H9 (cell line): ENCODE data around the gene SCNN1B. TPM values are rescaled to one million over a fixed set of nuclear protein-coding genes. Genes with fewer than 3 reads are reported as not detected.

Experiments
- DNase-seq: peaks from one replicate; pipeline ENCODE4 v3.0.0-alpha.2; 2017
- H2AFZ ChIP-seq: one replicate; pipeline ENCODE4 v1.6.1; 2013; ENCODE audit warnings: mild to moderate bottlenecking, low read length, control low read depth, moderate library complexity
- H2AK5ac ChIP-seq: 2 replicates; pipeline ENCODE4 v1.6.1; 2013; ENCODE audit warnings: low read length, control low read depth, mixed read lengths; ENCODE audit not compliant: insufficient read length
- H2BK120ac ChIP-seq: one replicate; pipeline ENCODE4 v1.6.1; 2013; ENCODE audit warnings: low read depth, mild to moderate bottlenecking, low read length, control low read depth, inconsistent platforms; ENCODE audit not compliant: poor library complexity, severe bottlenecking
- H2BK12ac ChIP-seq: 2 replicates; pipeline ENCODE4 v1.6.1; 2013; ENCODE audit warnings: low read length, control low read depth, mixed read lengths, low read depth; ENCODE audit not compliant: insufficient read length
- H2BK15ac ChIP-seq: 2 replicates; pipeline ENCODE4 v1.6.1; 2013; ENCODE audit warnings: low read depth, low read length, control low read depth
- H2BK20ac ChIP-seq: one replicate; pipeline ENCODE4 v1.6.1; 2013; ENCODE audit warnings: low read depth, mild to moderate bottlenecking, low read length, control low read depth, inconsistent platforms; ENCODE audit not compliant: poor library complexity, severe bottlenecking
- H2BK5ac ChIP-seq: 2 replicates; pipeline ENCODE4 v1.6.1; 2013; ENCODE audit warnings: low read length, control low read depth, mixed read lengths; ENCODE audit not compliant: insufficient read length
- H3K14ac ChIP-seq: 2 replicates; pipeline ENCODE4 v1.6.1; 2013; ENCODE audit warnings: low read length, control low read depth; ENCODE audit not compliant: insufficient read depth
- H3K18ac ChIP-seq: 2 replicates; pipeline ENCODE4 v1.6.1; 2013; ENCODE audit warnings: low read depth, mild to moderate bottlenecking, mixed read lengths, low read length, control low read depth; ENCODE audit not compliant: insufficient read length
- H3K23ac ChIP-seq: 2 replicates; pipeline ENCODE4 v1.6.1; 2013; ENCODE audit warnings: low read length, control low read depth, mixed read lengths, low read depth; ENCODE audit not compliant: insufficient read length
- H3K23me2 ChIP-seq: 2 replicates; pipeline ENCODE4 v1.6.1; 2013; ENCODE audit warnings: low read depth, mild to moderate bottlenecking, mixed read lengths, low read length, control low read depth; ENCODE audit not compliant: insufficient read length, poor library complexity, severe bottlenecking
- H3K27ac ChIP-seq: 2 replicates; pipeline ENCODE4 v1.5.1; 2013; ENCODE audit warnings: low read length, control low read depth, mixed read lengths, low read depth; ENCODE audit not compliant: insufficient read length
- H3K27me3 ChIP-seq: 2 replicates; pipeline ENCODE4 v1.6.1; 2013; ENCODE audit warnings: low read length, control low read depth, inconsistent platforms; ENCODE audit not compliant: insufficient read depth
- H3K4ac ChIP-seq: 2 replicates; pipeline ENCODE4 v1.6.1; 2013; ENCODE audit warnings: low read depth, mild to moderate bottlenecking, control low read depth, inconsistent platforms, low read length, moderate library complexity
- H3K4me1 ChIP-seq: 2 replicates; pipeline ENCODE4 v1.6.1; 2013; ENCODE audit warnings: low read length, control low read depth, inconsistent platforms; ENCODE audit not compliant: insufficient read depth
- H3K4me2 ChIP-seq: 2 replicates; pipeline ENCODE4 v1.6.1; 2013; ENCODE audit warnings: low read length, control low read depth, mixed read lengths; ENCODE audit not compliant: insufficient read length, insufficient read depth
- H3K56ac ChIP-seq: 2 replicates; pipeline ENCODE4 v1.6.1; 2013; ENCODE audit warnings: low read depth, mild to moderate bottlenecking, mixed read lengths, low read length, control low read depth; ENCODE audit not compliant: insufficient read length
- H3K79me1 ChIP-seq: 2 replicates; pipeline ENCODE4 v1.6.1; 2013; ENCODE audit warnings: low read depth, mild to moderate bottlenecking, moderate library complexity, low read length, control low read depth, inconsistent platforms; ENCODE audit not compliant: insufficient read depth, poor library complexity, severe bottlenecking
- H3K79me2 ChIP-seq: 2 replicates; pipeline ENCODE4 v1.6.1; 2013; ENCODE audit warnings: low read length, control low read depth, inconsistent platforms; ENCODE audit not compliant: insufficient read depth
- H3K9ac ChIP-seq: 2 replicates; pipeline ENCODE4 v1.6.1; 2013; ENCODE audit warnings: low read length, control low read depth, mixed read lengths; ENCODE audit not compliant: insufficient read length; ENCODE audit errors: extremely low read depth
- H3K9me3 ChIP-seq: one replicate; pipeline ENCODE4 v1.6.1; 2013; ENCODE audit warnings: low read depth, low read length, inconsistent platforms; ENCODE audit not compliant: control insufficient read depth
- H3T11ph ChIP-seq: one replicate; pipeline ENCODE4 v1.6.1; 2013; ENCODE audit warnings: mild to moderate bottlenecking, low read length, control low read depth, inconsistent platforms
- H4K20me1 ChIP-seq: one replicate; pipeline ENCODE4 v1.6.1; 2013; ENCODE audit not compliant: control insufficient read depth, insufficient read length, insufficient read depth
- H4K5ac ChIP-seq: 2 replicates; pipeline ENCODE4 v1.6.1; 2013; ENCODE audit warnings: low read depth, mild to moderate bottlenecking, mixed read lengths, low read length, control low read depth; ENCODE audit not compliant: insufficient read length
- H4K8ac ChIP-seq: replicated peaks from 2 replicates; pipeline ENCODE4 v1.6.1; 2013; ENCODE audit warnings: low read length, control low read depth, mixed read lengths, low read depth; ENCODE audit not compliant: insufficient read length
- H4K91ac ChIP-seq: 2 replicates; pipeline ENCODE4 v1.6.1; 2013; ENCODE audit warnings: low read depth, mild to moderate bottlenecking, moderate library complexity, mixed read lengths, low read length, control low read depth; ENCODE audit not compliant: insufficient read length
- H3K27ac Mint-ChIP-seq, 3 experiments: 2 replicates in 2 of 3; 3 replicates in 1 of 3; pipeline ENCODE4 v1.8.0; 2020 to 2021; ENCODE audit warnings: mixed read lengths in 3 of 3, mild to moderate bottlenecking in 1 of 3, moderate library complexity in 1 of 3
- H3K27me3 Mint-ChIP-seq: 2 replicates; pipeline ENCODE4 v1.8.0; 2021; ENCODE audit warnings: low read depth, mild to moderate bottlenecking, moderate library complexity, mixed read lengths
- H3K36me3 Mint-ChIP-seq, 3 experiments: 2 replicates in 2 of 3; 3 replicates in 1 of 3; pipeline ENCODE4 v1.8.0; 2020 to 2021; ENCODE audit warnings: low read depth in 3 of 3, mixed read lengths in 3 of 3; ENCODE audit not compliant: insufficient read depth in 1 of 3
- H3K4me1 Mint-ChIP-seq, 2 experiments: 2 replicates each; pipeline ENCODE4 v1.8.0; 2020; ENCODE audit warnings: mixed read lengths in 2 of 2
- H3K4me3 Mint-ChIP-seq, 2 experiments: 2 replicates in 1 of 2; 3 replicates in 1 of 2; pipeline ENCODE4 v1.8.0; 2020 to 2021; ENCODE audit warnings: mild to moderate bottlenecking in 2 of 2, mixed read lengths in 2 of 2, moderate library complexity in 1 of 2
- H3K9me3 Mint-ChIP-seq, 2 experiments: 2 replicates in 1 of 2; 3 replicates in 1 of 2; pipeline ENCODE4 v1.8.0; 2020; ENCODE audit warnings: mild to moderate bottlenecking in 2 of 2, mixed read lengths in 2 of 2, moderate library complexity in 1 of 2
- CTCF ChIP-seq: fragments of 200-600 bp; sonication (generic); conservative IDR thresholded peaks from 3 replicates; pipeline ENCODE4 v1.8.0; 2021; ENCODE audit warnings: antibody characterized with exemption, mild to moderate bottlenecking
- WGBS: extraction: QIAGEN DNeasy Blood & Tissue Kit; methylation state at CpG from one replicate; pipeline ENCODE4 v1.1.7; 2013; ENCODE audit warnings: missing lambda C conversion rate, low lambda C conversion rate, mixed read lengths; ENCODE audit not compliant: insufficient read length; ENCODE audit errors: extremely low coverage; 5-methylcytosine and 5-hydroxymethylcytosine counted together
- total RNA-seq: library from RNA; stranded (reverse); gene quantifications from 2 replicates; pipeline ENCODE4 v1.2.1, GENCODE V29; 2021

SCNN1B gene
- total RNA-seq, 1 experiment from 2014 or later = 0.11 TPM

GRCh38 chr16:23290189-23291062, 11.7 kb upstream of the SCNN1B start:
- no peak overlapping the region for H3K18ac ChIP-seq
- no peak overlapping the region for H4K5ac ChIP-seq
- Mint-ChIP-seq H3K36me3 (no peaks in the 10 kb centered on the region), H3K27ac (no peak overlapping the region), H3K4me1 (no peaks in the 10 kb centered on the region), H3K9me3 (no peaks in the 10 kb centered on the region), H3K4me3 (no peak overlapping the region), H3K27me3 (no peaks in the 10 kb centered on the region)
- no peak overlapping the region for H3T11ph ChIP-seq
- H3K23me2 ChIP-seq = no peaks in the 10 kb centered on the region
- H3K56ac ChIP-seq = no peak overlapping the region
- H4K8ac ChIP-seq = no peak overlapping the region
- no peak overlapping the region for H2BK20ac ChIP-seq
- H2BK120ac ChIP-seq = no peak overlapping the region
- no peak overlapping the region for H3K23ac ChIP-seq
- no peaks in the 10 kb centered on the region for H3K79me1 ChIP-seq
- H2BK5ac ChIP-seq = no peak overlapping the region
- no peak overlapping the region for H2AFZ ChIP-seq
- no peaks in the 10 kb centered on the region for H3K27me3 ChIP-seq
- WGBS = no CpG with 5 or more reads among the region's 12 CpGs
- no peak overlapping the region for H2AK5ac ChIP-seq
- no peak overlapping the region for H3K27ac ChIP-seq
- H3K9ac ChIP-seq = no peak overlapping the region
- H2BK12ac ChIP-seq = no peak overlapping the region
- H3K79me2 ChIP-seq = no peaks in the 10 kb centered on the region
- H3K9me3 ChIP-seq = no peaks in the 10 kb centered on the region
- no peak for TF ChIP-seq CTCF
- no peak overlapping the region for H3K14ac ChIP-seq
- H3K4ac ChIP-seq = no peak overlapping the region
- H4K91ac ChIP-seq = no peak overlapping the region
- no peak for DNase-seq
- H3K4me1 ChIP-seq = no peaks in the 10 kb centered on the region
- H3K4me2 ChIP-seq = no peak overlapping the region
- H4K20me1 ChIP-seq = no peaks in the 10 kb centered on the region
- no peak overlapping the region for H2BK15ac ChIP-seq
